Neutrophil (primary cell): ENCODE data around the gene RFC2.

Experiments used
- H3K27ac ChIP-seq: fragments of 200-600 bp; sonication (generic); 2 replicates; pipeline ENCODE4 v1.5.1; 2016; ENCODE audit warnings: mild to moderate bottlenecking, moderate library complexity
- H3K27me3 ChIP-seq: fragments of 200-600 bp; sonication (generic); 2 replicates; pipeline ENCODE4 v1.6.0; 2016; ENCODE audit warnings: mild to moderate bottlenecking
- H3K36me3 ChIP-seq: fragments of 200-600 bp; sonication (generic); 2 replicates; pipeline ENCODE4 v1.5.1; 2017
- H3K4me1 ChIP-seq, 2 experiments: fragments of 200-600 bp in 1 of 2; sonication (generic) in 1 of 2; 1 replicate in 1 of 2; 2 replicates in 1 of 2; pipeline versions ENCODE4 v1.5.1 to v1.6.1; 2013 to 2016; ENCODE audit warnings: low read depth in 1 of 2, low read length in 1 of 2, mild to moderate bottlenecking in 1 of 2, moderate library complexity in 1 of 2; ENCODE audit not compliant: control insufficient read depth in 1 of 2, insufficient read depth in 1 of 2
- H3K4me3 ChIP-seq, 2 experiments: fragments of 200-600 bp in 1 of 2; sonication (generic) in 1 of 2; 1 replicate in 1 of 2; 2 replicates in 1 of 2; pipeline ENCODE4 v1.5.1; 2013 to 2016; ENCODE audit warnings: low read depth in 1 of 2, low read length in 1 of 2, mild to moderate bottlenecking in 1 of 2, moderate library complexity in 1 of 2
- H3K9me3 ChIP-seq: fragments of 200-600 bp; sonication (generic); 2 replicates; pipeline ENCODE4 v1.5.1; 2016
- CTCF ChIP-seq: fragments of 200-600 bp; sonication (generic); IDR thresholded peaks from 2 replicates; pipeline ENCODE4 v1.5.1; 2016; ENCODE audit warnings: antibody characterized with exemption

Gene RFC2

GRCh38 chr7:74223711-74224510 is 30.3 kb downstream of the RFC2 start:
- no peaks in the 10 kb centered on the region for H3K9me3 ChIP-seq
- no peak overlapping the region for H3K4me3 ChIP-seq
- no peaks in the 10 kb centered on the region for H3K27me3 ChIP-seq
- peaks cover 55 to 71% of the 10 kb centered on the region in 2 experiments for H3K4me1 ChIP-seq
- H3K27ac ChIP-seq = peak overlapping the region; percentile 93
- TF ChIP-seq CTCF = no peak
- H3K36me3 ChIP-seq = peaks cover 75% of the 10 kb centered on the region

GRCh38 chr7:74222851-74223710 is 31.1 kb downstream of the RFC2 start:
- Histone ChIP-seq H3K36me3 (peaks cover 79% of the 10 kb centered on the region), H3K9me3 (no peaks in the 10 kb centered on the region), H3K4me3 (no peak overlapping the region), H3K27me3 (no peaks in the 10 kb centered on the region), H3K4me1 (peaks cover 58 to 71% of the 10 kb centered on the region in 2 experiments), H3K27ac (peak overlapping the region; percentile 93)
- TF ChIP-seq CTCF = no peak

- no peak overlapping the region for H3K4me3 ChIP-seq
- peaks cover 59 to 72% of the 10 kb centered on the region in 2 experiments for H3K4me1 ChIP-seq
- H3K36me3 ChIP-seq = peaks cover 80% of the 10 kb centered on the region
- no peaks in the 10 kb centered on the region for H3K27me3 ChIP-seq
- peak overlapping the region; percentile 25 for H3K27ac ChIP-seq
- no peaks in the 10 kb centered on the region for H3K9me3 ChIP-seq
- TF ChIP-seq CTCF = no peak
Measured at GRCh38 chr7:74221713-74222112, 32.5 kb downstream of the RFC2 start.

- peak overlapping the region in 1 of 2 experiments; percentile 37 for H3K4me3 ChIP-seq
- H3K4me1 ChIP-seq = peaks cover 59 to 72% of the 10 kb centered on the region in 2 experiments
- H3K27me3 ChIP-seq = no peaks in the 10 kb centered on the region
- H3K36me3 ChIP-seq = peaks cover 88% of the 10 kb centered on the region
- no peak for TF ChIP-seq CTCF
- peak overlapping the region; percentile 62 for H3K27ac ChIP-seq
- no peaks in the 10 kb centered on the region for H3K9me3 ChIP-seq
Measured at GRCh38 chr7:74220229-74220628, 34.0 kb downstream of the RFC2 start.

- no peak for TF ChIP-seq CTCF
- Histone ChIP-seq H3K36me3 (peaks cover 86% of the 10 kb centered on the region), H3K27me3 (no peaks in the 10 kb centered on the region), H3K9me3 (no peaks in the 10 kb centered on the region), H3K4me3 (peak overlapping the region in 1 of 2 experiments; percentile 37), H3K4me1 (peaks cover 62 to 70% of the 10 kb centered on the region in 2 experiments), H3K27ac (peak overlapping the region; percentile 62)
Measured at GRCh38 chr7:74219416-74219815, 34.8 kb downstream of the RFC2 start.
